Activated T-cell treated with anti-CD3 and anti-CD28 coated beads, Interleukin-2, amount 50 U/mL, for 48 hours (primary cell): ENCODE results near the gene CPT1B.
"Not testable (repeated sequence)": the region's sequence is repeated elsewhere in the genome, so short reads cannot be mapped to it uniquely, and the experiment has no call there.

Experiments
- DNase-seq, 2 experiments: peaks; one replicate each; pipeline ENCODE4 v3.0.0-alpha.2; 2020

Gene CPT1B

DNA sequence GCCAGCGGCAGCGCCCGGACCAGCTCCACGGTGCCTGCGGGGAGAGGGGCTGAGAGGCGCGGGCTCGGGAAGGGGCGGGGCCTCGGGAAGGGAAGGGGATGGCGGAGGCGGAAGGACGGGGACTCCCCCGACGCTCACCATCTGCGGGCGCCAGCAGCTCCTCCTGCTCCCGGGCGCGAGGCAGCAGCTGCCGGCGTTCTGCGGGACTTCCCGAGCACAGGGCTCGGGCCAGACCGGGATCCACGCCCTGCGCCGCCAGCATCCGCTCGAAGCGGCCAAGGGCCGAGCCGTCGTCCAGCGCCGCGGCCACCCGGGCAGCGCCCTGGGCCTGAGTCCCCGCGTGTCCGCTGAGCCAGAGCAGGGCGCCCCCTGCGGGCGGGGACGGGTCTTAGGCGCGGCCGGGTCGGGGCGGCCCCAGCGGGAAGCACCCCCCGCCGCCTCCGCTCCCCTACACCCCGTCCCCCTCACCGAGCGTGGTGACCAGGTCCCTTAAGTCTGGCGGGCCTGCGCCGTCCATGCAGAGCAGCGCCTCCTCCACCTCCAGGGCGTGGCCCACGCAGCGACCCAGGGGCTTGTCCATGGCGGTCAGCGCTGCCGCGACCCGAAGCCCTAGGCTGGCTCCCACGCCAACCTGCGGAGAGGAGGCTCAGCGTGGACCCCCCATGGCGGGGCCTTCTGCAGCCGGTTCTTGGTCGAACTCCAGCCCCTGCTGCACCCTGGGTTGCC, 52.0 kb downstream of the CPT1B start:
- DNase-seq = peak; percentile 91 to 92

DNA sequence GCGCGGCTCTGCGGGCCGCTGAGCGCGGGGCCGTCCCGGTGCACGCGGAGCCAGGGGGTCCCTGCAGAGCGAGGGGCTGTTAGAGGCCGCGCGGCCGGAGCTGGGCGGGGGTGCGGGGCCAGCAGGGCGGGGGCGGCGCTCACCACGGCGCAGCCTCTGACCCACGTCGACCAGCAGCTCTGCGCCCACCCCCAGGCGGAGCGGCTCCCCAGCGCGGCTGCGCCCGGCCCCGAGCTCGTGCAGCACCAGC, 52.4 kb downstream of the CPT1B start:
- DNase-seq = no peak

DNA sequence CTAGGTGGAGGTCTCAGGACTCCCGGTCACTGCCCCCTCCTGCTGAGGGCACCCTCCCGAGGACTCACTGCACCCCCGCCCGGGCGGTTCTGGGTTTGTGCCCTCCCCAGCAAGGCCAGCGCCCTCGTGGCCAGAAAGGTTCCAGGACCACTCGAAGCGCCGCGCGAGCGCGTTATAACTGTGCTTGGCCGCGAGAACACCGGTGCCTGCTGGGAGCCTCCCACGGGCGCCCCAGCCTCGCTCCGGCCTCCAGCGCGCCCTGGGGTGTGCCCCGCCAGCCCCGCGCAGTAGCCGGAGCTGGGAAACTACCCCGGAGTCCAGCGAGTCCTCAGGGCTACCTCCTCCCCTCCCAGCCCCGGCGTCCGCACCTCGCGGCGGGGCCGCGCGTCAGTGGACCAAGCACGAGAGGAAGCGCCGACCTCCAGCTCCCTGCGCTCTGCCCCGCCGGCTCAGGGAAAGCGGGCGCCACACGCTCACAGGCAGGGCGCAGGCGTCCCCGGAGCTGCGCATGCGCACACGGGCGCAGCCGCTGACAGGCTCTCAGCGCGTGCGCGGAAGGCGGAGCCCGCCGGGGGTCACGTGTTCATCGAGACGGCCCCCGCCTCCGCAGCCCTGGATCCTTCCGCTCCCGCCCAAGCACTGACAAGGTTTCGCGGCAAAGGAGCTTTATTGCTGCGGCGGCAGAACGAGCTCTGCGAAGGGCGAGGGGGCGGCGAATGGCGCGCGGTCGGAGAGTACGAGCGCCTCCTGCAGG, 52.9 kb downstream of the CPT1B start, which contains the start of gene SCO2:
TSS of gene SCO2 (minus strand) at position 495 of the 754 bp plus-strand sequence. CDS start 1,187 bp downstream, outside the sequence.
- DNase-seq = peak; percentile 97 to 98

DNA sequence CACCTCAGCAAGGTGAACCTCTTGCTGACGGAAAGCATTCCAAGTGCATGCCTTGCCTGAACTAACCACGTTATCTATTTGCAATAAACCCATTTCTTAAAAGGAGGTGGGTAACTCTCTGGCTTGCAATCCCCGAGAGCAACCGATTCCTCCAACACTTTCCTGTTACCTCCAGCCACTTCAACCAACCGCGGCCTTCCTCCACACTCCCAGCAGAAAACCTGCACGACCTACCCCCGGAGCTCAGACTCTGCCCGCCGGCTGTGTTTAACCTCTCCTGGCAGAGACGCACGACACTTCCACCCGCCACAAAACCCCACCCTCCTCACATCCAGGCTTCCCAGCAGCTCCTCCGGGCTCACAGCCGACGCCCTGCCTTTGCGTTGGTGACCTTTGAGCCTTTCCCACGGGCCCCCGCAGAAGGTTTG, 53.5 kb downstream of the CPT1B start:
- peak; percentile 40 to 49 for DNase-seq

DNA sequence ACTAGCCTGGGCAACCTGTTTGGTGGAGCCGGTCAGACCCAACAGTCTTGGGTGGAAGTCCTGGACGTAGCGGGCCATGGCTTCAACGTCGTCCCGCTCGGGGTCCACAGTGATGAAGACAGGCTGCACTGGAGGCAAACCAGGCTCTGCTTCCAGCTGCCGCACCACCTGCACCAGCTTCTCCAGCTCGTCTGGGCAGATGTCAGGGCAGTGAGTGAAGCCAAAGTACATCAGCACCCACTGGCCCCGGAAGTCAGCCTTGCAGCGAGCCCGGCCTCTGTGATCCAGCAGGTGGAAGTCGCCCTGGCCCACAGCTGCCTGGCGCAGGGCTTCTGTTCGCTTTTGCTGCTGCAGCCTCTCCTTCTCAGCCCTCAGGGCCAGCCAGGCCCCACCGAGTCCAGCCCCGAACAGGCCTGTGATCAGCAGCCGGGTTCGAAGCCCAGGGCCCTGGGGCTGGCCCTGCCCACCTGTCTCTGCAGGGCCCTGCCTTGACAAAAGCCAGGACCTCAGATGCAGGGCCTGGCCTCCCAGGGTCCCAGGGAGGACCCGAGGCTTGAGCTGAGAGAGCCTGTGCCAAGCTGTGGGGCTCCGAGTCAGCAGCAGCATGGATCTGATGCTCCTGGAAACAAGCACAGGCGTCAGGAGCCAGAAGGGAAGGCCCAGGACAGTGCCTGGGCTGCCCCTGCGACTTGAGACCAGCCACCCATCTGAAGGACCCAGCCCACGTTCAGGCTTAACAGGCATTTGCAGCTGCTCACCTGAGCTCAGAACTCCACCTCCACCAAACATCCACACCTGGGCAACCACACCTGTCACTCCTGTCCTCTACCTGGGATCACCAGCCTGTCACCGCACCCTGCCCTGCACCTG, 54.2 kb downstream of the CPT1B start:
- peak in 1 of 2 experiments; percentile 32 for DNase-seq

DNA sequence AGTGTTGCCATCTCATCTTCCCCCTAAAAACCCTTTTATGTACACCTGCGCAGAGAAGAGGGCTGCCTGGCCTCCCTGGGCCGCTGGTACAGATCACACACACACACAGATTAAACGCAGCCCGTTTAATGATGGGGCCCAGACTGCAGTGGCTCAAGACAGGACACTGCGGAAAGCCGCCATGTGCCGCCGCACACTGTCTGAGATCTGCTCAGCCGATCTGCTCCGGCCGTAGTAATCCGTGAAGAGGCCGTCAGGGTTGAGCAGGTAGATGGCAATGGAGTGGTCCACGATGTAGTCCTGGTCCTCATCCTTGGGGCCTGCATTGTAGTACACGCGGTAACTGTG, 54.8 kb downstream of the CPT1B start:
- no peak for DNase-seq

DNA sequence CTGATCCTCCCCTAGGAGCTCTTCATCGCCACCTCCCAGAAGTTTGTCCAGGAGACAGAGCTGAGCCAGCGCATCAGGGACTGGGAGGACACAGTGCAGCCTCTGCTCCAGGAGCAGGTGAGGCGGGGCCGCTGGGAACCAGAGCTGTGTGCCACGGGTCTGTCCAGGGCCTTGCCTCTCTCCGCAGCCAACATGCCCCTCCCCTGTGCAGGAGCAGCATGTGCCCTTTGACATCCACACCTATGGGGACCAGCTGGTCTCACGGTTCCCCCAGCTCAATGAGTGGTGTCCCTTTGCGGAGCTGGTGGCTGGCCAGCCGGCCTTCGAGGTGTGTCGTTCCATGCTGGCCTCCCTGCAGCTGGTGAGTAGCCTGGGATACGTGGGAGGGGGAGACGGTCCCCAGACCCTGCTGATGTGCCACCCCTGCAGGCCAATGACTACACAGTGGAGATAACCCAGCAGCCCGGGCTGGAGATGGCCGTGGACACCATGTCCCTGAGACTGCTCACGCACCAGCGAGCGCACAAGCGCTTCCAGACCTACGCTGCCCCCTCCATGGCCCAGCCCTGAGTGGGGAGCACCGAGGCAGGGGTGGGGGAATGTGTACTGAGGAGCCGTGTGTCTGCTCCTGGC, 55.3 kb downstream of the CPT1B start:
- DNase-seq = no peak

DNA sequence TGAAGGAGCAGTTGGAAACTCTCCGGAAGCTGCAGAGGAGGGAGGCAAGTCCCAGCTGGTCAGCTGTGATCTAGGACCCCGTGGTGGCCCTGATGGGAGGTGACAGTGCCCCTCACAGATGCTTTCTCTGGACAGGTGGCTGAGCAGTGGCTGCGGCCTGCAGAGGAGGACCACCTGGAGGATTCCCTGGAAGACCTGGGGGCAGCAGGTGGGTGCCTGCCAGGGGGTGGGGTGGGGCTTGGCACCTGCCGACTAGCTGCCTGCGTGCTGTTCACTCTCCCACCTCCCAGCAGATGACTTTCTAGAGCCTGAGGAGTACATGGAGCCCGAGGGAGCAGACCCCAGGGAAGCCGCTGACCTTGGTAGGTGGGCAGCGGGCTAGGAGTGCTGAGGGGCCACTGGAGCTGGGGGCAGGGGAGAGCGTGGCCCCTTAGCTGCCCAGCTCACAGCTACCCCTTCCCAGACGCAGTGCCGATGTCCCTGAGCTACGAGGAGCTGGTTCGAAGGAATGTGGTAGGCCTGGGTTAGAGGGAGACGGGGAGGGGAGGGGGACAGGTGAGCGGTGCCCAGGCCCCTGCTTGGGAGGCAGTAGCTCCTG, 55.9 kb downstream of the CPT1B start:
- DNase-seq = no peak

DNA sequence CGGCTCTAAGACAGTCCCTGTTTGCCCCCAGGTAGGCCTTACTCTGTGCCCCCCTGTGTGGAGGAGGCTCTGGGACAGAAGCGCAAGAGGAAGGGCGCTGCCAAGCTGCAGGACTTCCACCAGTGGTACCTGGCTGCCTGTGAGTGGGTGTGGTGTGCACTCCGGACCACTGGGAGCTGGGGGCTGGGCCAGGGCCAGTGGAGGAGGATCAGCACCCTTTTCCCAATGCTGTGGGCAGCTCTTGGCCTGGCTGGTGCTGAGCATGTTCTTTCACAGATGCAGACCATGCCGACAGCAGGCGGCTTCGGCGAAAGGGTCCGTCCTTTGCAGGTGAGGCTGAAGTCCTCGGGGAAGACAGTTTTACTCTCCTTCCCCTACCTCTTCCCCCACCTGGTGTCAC, 56.5 kb downstream of the CPT1B start:
- no peak for DNase-seq

DNA sequence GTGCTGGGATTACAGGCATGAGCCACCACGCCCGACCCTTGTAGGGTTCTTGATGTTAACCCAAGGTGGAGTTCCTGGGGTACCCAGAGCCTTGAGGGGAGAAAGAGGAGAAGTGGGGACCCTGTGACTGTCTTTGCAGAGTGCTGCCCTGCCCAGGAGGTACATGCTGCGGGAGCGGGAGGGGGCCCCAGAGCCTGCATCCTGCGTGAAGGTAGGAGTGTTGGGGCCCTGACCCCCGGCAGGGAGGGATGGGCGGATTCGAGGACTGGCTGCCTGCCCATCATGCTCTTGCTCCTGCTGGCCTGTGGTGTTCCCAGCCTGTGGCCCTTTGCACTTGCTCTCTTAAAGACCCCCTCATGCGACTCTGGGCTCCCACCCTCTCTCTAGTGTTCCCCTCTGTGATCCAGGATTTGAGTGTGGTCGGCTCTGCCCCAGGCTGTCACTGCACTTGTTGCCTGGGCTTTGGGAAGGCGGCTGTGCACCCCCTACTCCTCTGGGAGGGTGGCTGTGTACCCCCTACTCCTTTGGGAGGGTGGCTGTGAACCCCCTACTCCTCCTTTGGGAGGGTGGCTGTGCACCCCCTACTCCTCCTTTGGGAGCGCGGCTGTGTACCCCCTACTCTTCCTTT, 57.3 kb downstream of the CPT1B start:
- DNase-seq = no peak

DNA sequence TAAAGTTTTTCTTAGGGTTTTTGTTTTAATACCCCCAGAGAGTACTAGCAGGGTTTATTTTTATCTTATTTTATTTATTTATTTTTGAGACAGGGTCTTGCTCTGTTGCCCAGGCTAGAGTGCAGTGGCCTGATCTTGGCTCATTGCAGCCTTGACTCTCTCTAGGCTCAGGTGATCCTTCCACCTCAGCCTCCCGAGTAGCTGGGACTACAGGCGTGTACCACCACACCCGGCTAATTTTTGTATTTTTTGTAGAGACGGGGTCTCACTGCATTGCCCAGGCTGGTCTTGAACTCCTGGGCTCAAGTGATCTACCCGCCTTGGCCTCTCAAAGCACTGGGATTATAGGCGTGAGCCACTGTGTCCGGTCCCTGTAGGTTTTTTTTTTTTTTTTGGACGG, 58.0 kb downstream of the CPT1B start:
- not testable (repeated sequence) for DNase-seq

DNA sequence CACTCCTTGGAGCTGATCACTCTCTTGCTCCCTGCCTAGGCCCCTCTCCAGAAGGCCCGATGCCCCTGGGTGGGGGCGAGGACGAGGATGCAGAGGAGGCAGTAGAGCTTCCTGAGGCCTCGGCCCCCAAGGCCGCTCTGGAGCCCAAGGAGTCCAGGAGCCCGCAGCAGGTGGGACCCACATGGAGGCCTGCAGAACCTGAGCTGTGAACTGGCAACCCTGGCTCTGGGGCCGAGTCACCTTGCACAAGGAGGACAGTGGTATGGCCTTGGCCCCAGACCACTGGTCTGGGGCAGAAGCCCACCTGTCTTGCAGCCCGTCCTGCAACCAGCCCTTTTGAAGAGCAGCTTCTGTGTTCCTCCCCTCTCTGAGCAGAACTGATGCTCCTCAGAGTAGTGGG, 59.1 kb downstream of the CPT1B start:
- no peak for DNase-seq
